Chondrocyte (in vitro differentiated cells): ENCODE data around the gene FGF12. TPM values are rescaled to one million over a fixed set of nuclear protein-coding genes. Genes with fewer than 3 reads are reported as not detected.
A peak's percentile ranks its signal among the peaks of the same experiment; 100 is the strongest.

Experiments
- DNase-seq: peaks from one replicate; pipeline ENCODE4 v3.0.0; 2021; ENCODE audit warnings: mixed read lengths, low spot score
- H3K27ac Mint-ChIP-seq: one replicate; pipeline ENCODE4 v1.8.0; 2021; ENCODE audit warnings: mild to moderate bottlenecking, moderate library complexity, mixed read lengths; ENCODE audit not compliant: unreplicated experiment
- H3K27me3 Mint-ChIP-seq: 2 replicates; pipeline ENCODE4 v1.8.0; 2021; ENCODE audit warnings: low read depth, mixed read lengths
- H3K36me3 Mint-ChIP-seq: 2 replicates; pipeline ENCODE4 v1.8.0; 2021; ENCODE audit warnings: low read depth, mixed read lengths
- H3K4me1 Mint-ChIP-seq: 2 replicates; pipeline ENCODE4 v1.8.0; 2021; ENCODE audit warnings: low read depth, mild to moderate bottlenecking, mixed read lengths
- H3K4me3 Mint-ChIP-seq: one replicate; pipeline ENCODE4 v1.8.0; 2021; ENCODE audit warnings: mild to moderate bottlenecking, moderate library complexity, mixed read lengths; ENCODE audit not compliant: unreplicated experiment
- H3K9me3 Mint-ChIP-seq: 2 replicates; pipeline ENCODE4 v1.8.0; 2021; ENCODE audit warnings: low read depth, mixed read lengths
- CTCF ChIP-seq: fragments of 200-600 bp; sonication (generic); IDR thresholded peaks from 2 replicates; pipeline ENCODE4 v1.5.0; 2021; ENCODE audit warnings: antibody characterized with exemption, mild to moderate bottlenecking, moderate library complexity
- total RNA-seq: library from RNA; stranded (reverse); gene quantifications from 3 replicates; pipeline ENCODE4 v1.2.1, GENCODE V29; 2021

Gene FGF12
- total RNA-seq, 1 donor from 2014 or later = 0.15 TPM

GRCh38 chr3:192106543-192106942 is 620.8 kb downstream of the FGF12 start:
- Mint-ChIP-seq H3K9me3 (no peaks in the 10 kb centered on the region), H3K36me3 (no peaks in the 10 kb centered on the region), H3K4me3 (no peak overlapping the region), H3K27me3 (peaks cover 23% of the 10 kb centered on the region), H3K4me1 (no peaks in the 10 kb centered on the region), H3K27ac (no peak overlapping the region)
- no peak for DNase-seq
- no peak for TF ChIP-seq CTCF

GRCh38 chr3:192092388-192093005 is 634.8 kb downstream of the FGF12 start:
- H3K36me3 Mint-ChIP-seq = peaks cover 9% of the 10 kb centered on the region
- H3K4me1 Mint-ChIP-seq = peaks cover 41% of the 10 kb centered on the region
- no peak for DNase-seq
- H3K27ac Mint-ChIP-seq = peak overlapping the region; percentile 62
- no peak overlapping the region for H3K4me3 Mint-ChIP-seq
- H3K9me3 Mint-ChIP-seq = peaks cover 36% of the 10 kb centered on the region
- TF ChIP-seq CTCF = no peak
- no peaks in the 10 kb centered on the region for H3K27me3 Mint-ChIP-seq

- Mint-ChIP-seq H3K36me3 (peaks cover 9% of the 10 kb centered on the region), H3K9me3 (peaks cover 34% of the 10 kb centered on the region), H3K4me1 (peaks cover 41% of the 10 kb centered on the region), H3K27me3 (no peaks in the 10 kb centered on the region), H3K27ac (peak overlapping the region; percentile 86), H3K4me3 (no peak overlapping the region)
- TF ChIP-seq CTCF = no peak
- DNase-seq = no peak
Observed at GRCh38 chr3:192091831-192092230, 635.5 kb downstream of the FGF12 start.

GRCh38 chr3:192090586-192090985 is 636.8 kb downstream of the FGF12 start:
- TF ChIP-seq CTCF = no peak
- Mint-ChIP-seq H3K27me3 (no peaks in the 10 kb centered on the region), H3K27ac (peak overlapping the region; percentile 86), H3K4me1 (peaks cover 41% of the 10 kb centered on the region), H3K4me3 (peak overlapping the region; percentile 7), H3K36me3 (peaks cover 6% of the 10 kb centered on the region), H3K9me3 (peaks cover 28% of the 10 kb centered on the region)
- no peak for DNase-seq

Other genes with a start within 250 kb of the FGF12 start
- 8.2 to 8.9 TPM (median 8.7 TPM) in 3 replicates for gene MB21D2, start 190.3 kb upstream of the FGF12 start, total RNA-seq